KMS-11 (cell line): ENCODE results near the gene KCNMB2.
A peak's percentile ranks its signal among the peaks of the same experiment; 100 is the strongest.

ENCODE experiments used
- H2AFZ ChIP-seq: fragments of 200-600 bp; sonication (generic); 2 replicates; pipeline ENCODE4 v1.6.1; 2016; ENCODE audit warnings: antibody characterized with exemption, mixed run types, low read depth
- H3K27ac ChIP-seq: fragments of 200-600 bp; sonication (generic); 2 replicates; pipeline ENCODE4 v1.6.1; 2016; ENCODE audit warnings: mild to moderate bottlenecking, mixed run types
- H3K27me3 ChIP-seq: fragments of 200-600 bp; sonication (generic); 2 replicates; pipeline ENCODE4 v1.6.1; 2017; ENCODE audit warnings: mild to moderate bottlenecking, low read depth, mixed run types, moderate library complexity; ENCODE audit not compliant: insufficient read depth
- H3K36me3 ChIP-seq: fragments of 200-600 bp; sonication (generic); 2 replicates; pipeline ENCODE4 v1.6.1; 2017; ENCODE audit warnings: mild to moderate bottlenecking, mixed run types; ENCODE audit not compliant: insufficient read depth
- H3K4me1 ChIP-seq: fragments of 200-600 bp; sonication (generic); 2 replicates; pipeline ENCODE4 v1.6.1; 2016; ENCODE audit warnings: mild to moderate bottlenecking, low read depth, mixed run types; ENCODE audit not compliant: poor library complexity, severe bottlenecking
- H3K4me2 ChIP-seq: fragments of 200-600 bp; sonication (generic); 2 replicates; pipeline ENCODE4 v1.7.0; 2016; ENCODE audit warnings: mild to moderate bottlenecking, mixed run types
- H3K4me3 ChIP-seq: fragments of 200-600 bp; sonication (generic); IDR thresholded peaks from 2 replicates; pipeline ENCODE4 v1.6.1; 2017; ENCODE audit warnings: low read depth, low read length, mixed read lengths; ENCODE audit not compliant: insufficient read depth
- H3K79me2 ChIP-seq: fragments of 200-600 bp; sonication (generic); 2 replicates; pipeline ENCODE4 v1.6.1; 2016; ENCODE audit warnings: low read depth, mixed run types; ENCODE audit not compliant: insufficient read depth
- H3K9ac ChIP-seq: fragments of 200-600 bp; sonication (generic); 2 replicates; pipeline ENCODE4 v1.6.1; 2016; ENCODE audit warnings: mild to moderate bottlenecking, mixed run types
- H4K20me1 ChIP-seq: fragments of 200-600 bp; sonication (generic); 2 replicates; pipeline ENCODE4 v1.6.1; 2016; ENCODE audit warnings: mild to moderate bottlenecking, mixed run types; ENCODE audit not compliant: insufficient read depth
- CTCF ChIP-seq: fragments of 200-600 bp; sonication (generic); conservative IDR thresholded peaks from 2 replicates; pipeline ENCODE4 v1.6.1; 2017; ENCODE audit warnings: low read depth, mild to moderate bottlenecking, antibody characterized with exemption, low read length, moderate library complexity, mixed read lengths

The KCNMB2 gene

GRCh38 chr3:178519701-178520100, 16.5 kb upstream of the KCNMB2 start:
- no peaks in the 10 kb centered on the region for H3K36me3 ChIP-seq
- H2AFZ ChIP-seq: peak overlapping the region; percentile 35; the same call in 1 of the 2 replicates
- no peaks in the 10 kb centered on the region for H3K79me2 ChIP-seq
- no peak for TF ChIP-seq CTCF
- peak overlapping the region; percentile 62 for H3K9ac ChIP-seq
- H3K4me3 ChIP-seq: no peak overlapping the region
- peak overlapping the region; percentile 69 for H3K4me2 ChIP-seq
- H3K27me3 ChIP-seq: no peaks in the 10 kb centered on the region
- H3K27ac ChIP-seq: peak overlapping the region; percentile 90
- peaks cover 98% of the 10 kb centered on the region for H3K4me1 ChIP-seq
- no peaks in the 10 kb centered on the region for H4K20me1 ChIP-seq

DNA sequence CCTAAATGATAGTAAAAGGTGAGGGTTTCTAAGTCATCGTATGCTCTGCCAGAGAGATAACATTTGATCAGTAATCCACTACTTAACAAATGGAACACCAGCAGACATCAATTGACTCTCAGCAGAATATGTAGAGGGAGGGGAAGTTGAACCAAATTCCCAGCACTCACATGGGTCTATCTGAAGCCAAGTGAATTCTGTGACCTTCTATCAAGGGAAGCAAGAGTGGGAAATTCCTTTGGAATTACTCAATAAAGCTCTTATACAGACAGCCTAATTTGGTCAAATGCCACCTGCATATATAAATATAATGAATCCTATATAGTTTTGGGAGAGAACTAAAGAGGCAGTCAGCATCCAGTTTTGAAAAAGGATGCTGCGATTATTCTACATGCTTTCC, 15.8 kb upstream of the KCNMB2 start:
- Histone ChIP-seq H3K4me1 (peaks cover 94% of the 10 kb centered on the region), H2AFZ (0 out of 2 replicates have a peak overlapping the region, but pooled peaks have one; percentile 3), H4K20me1 (no peaks in the 10 kb centered on the region), H3K4me3 (no peak overlapping the region), H3K27ac (peak overlapping the region; percentile 90), H3K27me3 (no peaks in the 10 kb centered on the region), H3K79me2 (no peaks in the 10 kb centered on the region), H3K36me3 (no peaks in the 10 kb centered on the region), H3K9ac (peak overlapping the region; percentile 62; the same call in 1 of the 2 replicates), H3K4me2 (peak overlapping the region; percentile 69; the same call in 1 of the 2 replicates)
- TF ChIP-seq CTCF: no peak

DNA sequence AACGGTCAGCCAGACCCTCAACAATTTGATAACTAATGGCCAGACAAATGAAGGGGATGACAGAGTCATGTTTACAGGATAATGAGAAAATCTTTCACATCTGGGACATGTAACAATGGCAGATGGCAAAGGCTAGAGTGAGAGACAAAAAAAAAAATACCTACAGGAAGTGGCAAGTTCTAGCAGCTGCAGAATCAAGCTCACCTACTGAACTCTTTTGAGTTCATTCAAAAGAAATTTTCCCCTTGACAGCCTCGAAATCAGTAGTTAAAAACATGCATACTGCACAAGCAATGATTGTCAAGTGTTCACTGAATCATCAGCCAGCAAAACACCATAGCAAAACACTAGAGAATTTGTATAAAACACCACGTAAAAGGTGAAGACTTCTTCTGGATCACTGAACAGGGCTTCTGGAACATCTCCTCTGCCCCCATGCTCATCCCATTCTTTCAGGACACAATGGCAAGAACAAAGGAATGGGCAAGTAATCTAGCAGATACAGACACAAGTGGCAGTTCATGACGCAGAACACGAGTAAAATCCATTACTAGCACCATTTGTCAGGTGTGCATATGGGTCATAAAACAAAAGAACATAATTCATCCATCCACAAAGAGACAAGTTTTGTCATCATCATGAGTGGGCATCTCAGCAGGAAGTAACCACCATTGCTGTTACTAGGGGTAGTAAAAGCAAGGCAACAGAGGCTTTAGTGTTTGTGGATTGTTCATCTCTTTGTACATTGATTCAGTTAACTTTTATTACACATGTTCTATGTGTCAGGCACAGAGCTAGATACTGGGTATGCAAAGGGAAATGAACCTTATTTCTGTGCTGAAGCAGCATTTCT, 13.8 kb upstream of the KCNMB2 start:
- Histone ChIP-seq H3K27ac (peak overlapping the region; percentile 22), H3K9ac (no peak overlapping the region), H2AFZ (peak overlapping the region; percentile 7; the same call in 1 of the 2 replicates), H4K20me1 (no peaks in the 10 kb centered on the region), H3K4me2 (peak overlapping the region; percentile 23; the same call in 1 of the 2 replicates), H3K4me3 (no peak overlapping the region), H3K4me1 (peaks cover 74% of the 10 kb centered on the region), H3K36me3 (no peaks in the 10 kb centered on the region), H3K79me2 (no peaks in the 10 kb centered on the region), H3K27me3 (no peaks in the 10 kb centered on the region)
- TF ChIP-seq CTCF: no peak

DNA sequence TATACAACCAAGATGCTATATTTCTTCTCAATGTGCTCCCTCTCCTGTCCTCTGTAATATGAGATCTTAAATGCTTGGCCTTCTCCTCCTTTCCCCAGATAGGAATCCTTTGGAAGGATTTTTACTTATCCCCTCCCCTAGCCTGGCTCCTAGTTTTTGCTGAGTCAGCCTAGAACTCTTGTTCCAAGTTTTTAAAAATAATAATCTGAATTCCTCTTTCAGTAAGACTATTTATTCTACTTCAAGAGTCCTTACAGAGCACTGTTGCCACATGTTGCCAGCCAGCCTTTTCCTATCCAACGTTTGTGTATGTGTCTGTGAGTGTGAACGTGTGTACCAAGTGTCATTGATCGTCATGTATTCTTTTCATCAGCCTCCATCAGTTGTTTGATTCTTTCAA, 11.0 kb upstream of the KCNMB2 start:
- Histone ChIP-seq H3K79me2 (no peaks in the 10 kb centered on the region), H3K27me3 (no peaks in the 10 kb centered on the region), H3K27ac (no peak overlapping the region), H3K4me2 (no peak overlapping the region), H3K9ac (no peak overlapping the region), H4K20me1 (no peaks in the 10 kb centered on the region), H2AFZ (no peak overlapping the region), H3K4me3 (no peak overlapping the region), H3K36me3 (no peaks in the 10 kb centered on the region), H3K4me1 (peaks cover 46% of the 10 kb centered on the region)
- no peak for TF ChIP-seq CTCF
